HEK293 (cell line): ENCODE measurements around the gene PRODH2.

Source experiments
- KLF17 ChIP-seq: fragments of 450-650 bp; formaldehyde crosslinking; IDR thresholded peaks from 2 replicates; pipeline ENCODE4 v1.5.1; 2016; ENCODE audit warnings: missing biosample characterization, missing genetic modification characterization
- YY1 ChIP-seq: fragments of 450-650 bp; formaldehyde crosslinking; IDR thresholded peaks from 2 replicates; pipeline ENCODE4 v1.5.1; 2018; ENCODE audit warnings: missing biosample characterization, missing genetic modification characterization
- ZBTB7A ChIP-seq: fragments of 450-650 bp; formaldehyde crosslinking; IDR thresholded peaks from 2 replicates; pipeline ENCODE4 v1.5.1; 2016; ENCODE audit warnings: low read depth, missing biosample characterization, missing genetic modification characterization
- ZNF571 ChIP-seq: fragments of 450-650 bp; formaldehyde crosslinking; IDR thresholded peaks from 2 replicates; pipeline ENCODE4 v1.5.0; 2017; ENCODE audit warnings: missing biosample characterization, missing genetic modification characterization
- ZNF677 ChIP-seq: fragments of 450-650 bp; IDR thresholded peaks from 2 replicates; pipeline ENCODE4 v1.5.0; 2018; ENCODE audit warnings: missing biosample characterization, mild to moderate bottlenecking, missing genetic modification characterization, moderate library complexity
- TF ChIP-seq, protein P1 (sequence below): fragments of 450-650 bp; formaldehyde crosslinking; IDR thresholded peaks from 2 replicates; pipeline ENCODE4 v1.5.1; 2016; ENCODE audit warnings: missing biosample characterization, missing genetic modification characterization
- TF ChIP-seq, protein P2 (sequence below): sonication (generic); formaldehyde crosslinking; IDR thresholded peaks from 2 replicates; pipeline ENCODE4 v1.8.1; 2022; ENCODE audit warnings: mild to moderate bottlenecking, moderate library complexity, missing genetic modification reagents
- TF ChIP-seq, protein P3 (sequence below): fragments of 450-650 bp; formaldehyde crosslinking; IDR thresholded peaks from 2 replicates; pipeline ENCODE4 v1.5.1; 2016; ENCODE audit warnings: missing biosample characterization, missing genetic modification characterization
- TF ChIP-seq, protein P4 (sequence below): fragments of 450-650 bp; formaldehyde crosslinking; IDR thresholded peaks from 2 replicates; pipeline ENCODE4 v1.5.1; 2016; ENCODE audit warnings: missing biosample characterization, missing genetic modification characterization, low read depth

DNA sequence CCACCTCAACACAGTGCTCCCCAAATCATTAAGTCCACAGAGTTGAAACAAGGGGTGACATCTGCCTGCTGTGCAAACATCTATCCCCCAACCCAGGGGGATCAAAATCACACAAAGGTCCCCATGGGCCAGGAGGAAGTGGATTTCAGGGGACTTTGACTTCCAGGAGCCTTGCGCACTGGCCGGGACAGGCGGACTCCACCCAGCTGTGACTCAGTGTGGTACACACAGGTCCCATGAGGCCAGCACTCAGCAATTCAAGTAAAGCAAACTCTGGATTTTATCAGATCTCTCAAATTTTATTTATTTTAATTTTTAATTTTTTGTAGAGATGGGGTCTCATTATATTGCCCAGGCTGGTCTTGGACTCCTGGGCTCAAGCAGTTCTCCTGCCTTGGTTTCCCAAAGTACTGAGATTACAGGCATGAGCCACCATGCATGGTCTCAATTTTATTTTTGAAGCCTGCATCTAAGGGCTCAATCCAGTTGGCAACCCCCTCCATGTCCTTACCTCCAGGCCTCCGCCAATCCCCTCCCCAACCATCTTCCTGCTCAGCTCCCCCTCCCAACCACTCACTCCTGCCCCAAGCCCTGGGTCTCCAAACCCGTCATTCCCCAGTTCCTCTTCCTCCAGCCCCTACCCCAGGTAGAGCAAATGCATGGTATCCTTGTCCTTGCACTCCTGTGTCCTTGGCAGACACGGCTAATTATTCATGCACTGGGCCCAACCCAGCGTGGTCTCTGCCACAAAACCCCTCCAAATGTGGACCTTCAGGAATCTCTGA, 19.1 kb downstream of the PRODH2 start:
- TF ChIP-seq, protein P1, sequence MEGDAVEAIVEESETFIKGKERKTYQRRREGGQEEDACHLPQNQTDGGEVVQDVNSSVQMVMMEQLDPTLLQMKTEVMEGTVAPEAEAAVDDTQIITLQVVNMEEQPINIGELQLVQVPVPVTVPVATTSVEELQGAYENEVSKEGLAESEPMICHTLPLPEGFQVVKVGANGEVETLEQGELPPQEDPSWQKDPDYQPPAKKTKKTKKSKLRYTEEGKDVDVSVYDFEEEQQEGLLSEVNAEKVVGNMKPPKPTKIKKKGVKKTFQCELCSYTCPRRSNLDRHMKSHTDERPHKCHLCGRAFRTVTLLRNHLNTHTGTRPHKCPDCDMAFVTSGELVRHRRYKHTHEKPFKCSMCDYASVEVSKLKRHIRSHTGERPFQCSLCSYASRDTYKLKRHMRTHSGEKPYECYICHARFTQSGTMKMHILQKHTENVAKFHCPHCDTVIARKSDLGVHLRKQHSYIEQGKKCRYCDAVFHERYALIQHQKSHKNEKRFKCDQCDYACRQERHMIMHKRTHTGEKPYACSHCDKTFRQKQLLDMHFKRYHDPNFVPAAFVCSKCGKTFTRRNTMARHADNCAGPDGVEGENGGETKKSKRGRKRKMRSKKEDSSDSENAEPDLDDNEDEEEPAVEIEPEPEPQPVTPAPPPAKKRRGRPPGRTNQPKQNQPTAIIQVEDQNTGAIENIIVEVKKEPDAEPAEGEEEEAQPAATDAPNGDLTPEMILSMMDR (tag by site-specific recombination): no peak
- TF ChIP-seq ZNF571 (tag by site-specific recombination) (no peak), KLF17 (tag by site-specific recombination) (no peak), YY1 (tag by site-specific recombination) (no peak), ZNF677 (tag by site-specific recombination) (no peak), ZBTB7A (no peak)
- TF ChIP-seq, protein P2, sequence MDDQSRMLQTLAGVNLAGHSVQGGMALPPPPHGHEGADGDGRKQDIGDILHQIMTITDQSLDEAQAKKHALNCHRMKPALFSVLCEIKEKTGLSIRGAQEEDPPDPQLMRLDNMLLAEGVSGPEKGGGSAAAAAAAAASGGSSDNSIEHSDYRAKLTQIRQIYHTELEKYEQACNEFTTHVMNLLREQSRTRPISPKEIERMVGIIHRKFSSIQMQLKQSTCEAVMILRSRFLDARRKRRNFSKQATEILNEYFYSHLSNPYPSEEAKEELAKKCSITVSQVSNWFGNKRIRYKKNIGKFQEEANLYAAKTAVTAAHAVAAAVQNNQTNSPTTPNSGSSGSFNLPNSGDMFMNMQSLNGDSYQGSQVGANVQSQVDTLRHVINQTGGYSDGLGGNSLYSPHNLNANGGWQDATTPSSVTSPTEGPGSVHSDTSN: no peak
- TF ChIP-seq, protein P3, sequence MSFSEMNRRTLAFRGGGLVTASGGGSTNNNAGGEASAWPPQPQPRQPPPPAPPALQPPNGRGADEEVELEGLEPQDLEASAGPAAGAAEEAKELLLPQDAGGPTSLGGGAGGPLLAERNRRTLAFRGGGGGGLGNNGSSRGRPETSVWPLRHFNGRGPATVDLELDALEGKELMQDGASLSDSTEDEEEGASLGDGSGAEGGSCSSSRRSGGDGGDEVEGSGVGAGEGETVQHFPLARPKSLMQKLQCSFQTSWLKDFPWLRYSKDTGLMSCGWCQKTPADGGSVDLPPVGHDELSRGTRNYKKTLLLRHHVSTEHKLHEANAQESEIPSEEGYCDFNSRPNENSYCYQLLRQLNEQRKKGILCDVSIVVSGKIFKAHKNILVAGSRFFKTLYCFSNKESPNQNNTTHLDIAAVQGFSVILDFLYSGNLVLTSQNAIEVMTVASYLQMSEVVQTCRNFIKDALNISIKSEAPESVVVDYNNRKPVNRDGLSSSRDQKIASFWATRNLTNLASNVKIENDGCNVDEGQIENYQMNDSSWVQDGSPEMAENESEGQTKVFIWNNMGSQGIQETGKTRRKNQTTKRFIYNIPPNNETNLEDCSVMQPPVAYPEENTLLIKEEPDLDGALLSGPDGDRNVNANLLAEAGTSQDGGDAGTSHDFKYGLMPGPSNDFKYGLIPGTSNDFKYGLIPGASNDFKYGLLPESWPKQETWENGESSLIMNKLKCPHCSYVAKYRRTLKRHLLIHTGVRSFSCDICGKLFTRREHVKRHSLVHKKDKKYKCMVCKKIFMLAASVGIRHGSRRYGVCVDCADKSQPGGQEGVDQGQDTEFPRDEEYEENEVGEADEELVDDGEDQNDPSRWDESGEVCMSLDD (tag by site-specific recombination): no peak
- TF ChIP-seq, protein P4, sequence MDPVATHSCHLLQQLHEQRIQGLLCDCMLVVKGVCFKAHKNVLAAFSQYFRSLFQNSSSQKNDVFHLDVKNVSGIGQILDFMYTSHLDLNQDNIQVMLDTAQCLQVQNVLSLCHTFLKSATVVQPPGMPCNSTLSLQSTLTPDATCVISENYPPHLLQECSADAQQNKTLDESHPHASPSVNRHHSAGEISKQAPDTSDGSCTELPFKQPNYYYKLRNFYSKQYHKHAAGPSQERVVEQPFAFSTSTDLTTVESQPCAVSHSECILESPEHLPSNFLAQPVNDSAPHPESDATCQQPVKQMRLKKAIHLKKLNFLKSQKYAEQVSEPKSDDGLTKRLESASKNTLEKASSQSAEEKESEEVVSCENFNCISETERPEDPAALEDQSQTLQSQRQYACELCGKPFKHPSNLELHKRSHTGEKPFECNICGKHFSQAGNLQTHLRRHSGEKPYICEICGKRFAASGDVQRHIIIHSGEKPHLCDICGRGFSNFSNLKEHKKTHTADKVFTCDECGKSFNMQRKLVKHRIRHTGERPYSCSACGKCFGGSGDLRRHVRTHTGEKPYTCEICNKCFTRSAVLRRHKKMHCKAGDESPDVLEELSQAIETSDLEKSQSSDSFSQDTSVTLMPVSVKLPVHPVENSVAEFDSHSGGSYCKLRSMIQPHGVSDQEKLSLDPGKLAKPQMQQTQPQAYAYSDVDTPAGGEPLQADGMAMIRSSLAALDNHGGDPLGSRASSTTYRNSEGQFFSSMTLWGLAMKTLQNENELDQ (tag by site-specific recombination): no peak
